GM12878 (cell line): ENCODE data around the gene GALNS. TPM values are rescaled to one million over a fixed set of nuclear protein-coding genes. Genes with fewer than 3 reads are reported as not detected.

Experiments
- ATAC-seq: fragments of 200-7000 bp; cut with Tn5 transposase; 3 replicates; pipeline ENCODE4 v1.9.1; 2020; ENCODE audit warnings: mild to moderate bottlenecking, moderate library complexity
- BruUV-seq: library from RNA; stranded (reverse); fragments of 400-500 nt; replicated peaks from 2 replicates; lab custom pipeline; 2021; lab: Mats Ljungman, UMichigan
- CTCF ChIA-PET: fragments of 300-600 bp; sonication (Branson Sonifier 250); formaldehyde crosslinking; extraction: SDS; loops from one replicate; lab custom pipeline; 2021; ENCODE audit warnings: inconsistent platforms; lab: Yijun Ruan, JAX
- POLR2A ChIA-PET: fragments of 350-600 bp; formaldehyde crosslinking; extraction: SDS; loops from one replicate; lab custom pipeline; 2021; ENCODE audit warnings: inconsistent platforms; lab: Charles Lee
- RAD21 ChIA-PET: fragments of 300-600 bp; sonication (Branson Sonifier 250); formaldehyde crosslinking; loops from one replicate; lab custom pipeline; 2023; ENCODE audit warnings: antibody characterized with exemption; ENCODE audit not compliant: unreplicated experiment; lab: Charles Lee
- SMC1A ChIA-PET: fragments of 300-600 bp; sonication (Branson Sonifier 250); formaldehyde crosslinking; loops from one replicate; lab custom pipeline; 2023; ENCODE audit not compliant: unreplicated experiment, uncharacterized antibody; lab: Charles Lee
- DNase-seq: peaks from one replicate; pipeline ENCODE4 v3.0.0-alpha.2; 2011; ENCODE audit warnings: low read depth, low spot score
- FAIRE-seq: peaks from 3 replicates; lab custom pipeline; 2011; peaks lifted over from hg19 to GRCh38; lab: Jason Lieb, UNC
- H2AFZ ChIP-seq: 2 replicates; pipeline ENCODE4 v1.6.0; 2011; ENCODE audit warnings: low read depth, low read length, control low read depth; ENCODE audit not compliant: control insufficient read depth
- H3K27ac ChIP-seq: 2 replicates; pipeline ENCODE4 v1.5.1; 2011; ENCODE audit warnings: control low read depth; ENCODE audit not compliant: control insufficient read depth, insufficient read depth
- H3K27me3 ChIP-seq, 2 experiments: replicated peaks in 1 of 2; 2 replicates each; pipeline versions ENCODE4 v1.6.0 to v1.6.1; 2011; ENCODE audit warnings: low read length in 1 of 2; ENCODE audit not compliant: control insufficient read depth in 2 of 2, insufficient read depth in 2 of 2
- H3K36me3 ChIP-seq, 2 experiments: 2 replicates each; pipeline ENCODE4 v1.5.1; 2011; ENCODE audit warnings: low read length in 1 of 2; ENCODE audit not compliant: control insufficient read depth in 2 of 2, insufficient read depth in 2 of 2
- H3K4me1 ChIP-seq: 2 replicates; pipeline ENCODE4 v1.6.1; 2011; ENCODE audit warnings: mild to moderate bottlenecking, low read length, moderate library complexity, mixed read lengths; ENCODE audit not compliant: control insufficient read depth, insufficient read depth
- H3K4me2 ChIP-seq: 2 replicates; pipeline ENCODE4 v1.6.0; 2011; ENCODE audit warnings: control low read depth; ENCODE audit not compliant: control insufficient read depth, insufficient read depth
- H3K4me3 ChIP-seq: fragments of 200-600 bp; sonication (generic); 2 replicates; pipeline ENCODE4 v1.5.1; 2016
- H3K79me2 ChIP-seq: 2 replicates; pipeline ENCODE4 v1.6.0; 2011; ENCODE audit warnings: low read length; ENCODE audit not compliant: control insufficient read depth, insufficient read depth
- H3K9ac ChIP-seq: 2 replicates; pipeline ENCODE4 v1.8.0; 2011; ENCODE audit warnings: low read length, control low read depth, mixed read lengths; ENCODE audit not compliant: control insufficient read depth, insufficient read depth
- H3K9me3 ChIP-seq: replicated peaks from 3 replicates; pipeline ENCODE4 v1.5.1; 2011; ENCODE audit warnings: mild to moderate bottlenecking, low read length; ENCODE audit not compliant: control insufficient read depth, insufficient read depth
- H4K20me1 ChIP-seq: 2 replicates; pipeline ENCODE4 v1.6.0; 2011; ENCODE audit not compliant: control insufficient read depth, insufficient read depth
- CBX3 ChIP-seq: fragments of 200-600 bp; sonication (generic); IDR thresholded peaks from 2 replicates; pipeline ENCODE4 v1.6.1; 2016; ENCODE audit warnings: low read depth, borderline replicate concordance
- CBX5 ChIP-seq: sonication (generic); IDR thresholded peaks from 2 replicates; pipeline ENCODE4 v1.6.1; 2016; ENCODE audit warnings: low read depth, moderate library complexity, mild to moderate bottlenecking, inconsistent platforms
- ETV6 ChIP-seq, 2 experiments: fragments of 450-650 bp in 1 of 2; IDR thresholded peaks in 1 of 2; conservative IDR thresholded peaks in 1 of 2; 2 replicates each; pipeline ENCODE4 v1.6.1; 2014; ENCODE audit warnings: antibody characterized with exemption in 1 of 2, borderline replicate concordance in 1 of 2, low read depth in 1 of 2, mild to moderate bottlenecking in 1 of 2, moderate library complexity in 1 of 2
- EZH2 ChIP-seq: IDR thresholded peaks from 2 replicates; pipeline ENCODE4 v1.6.1; 2012; ENCODE audit warnings: low read depth, mild to moderate bottlenecking, control low read depth, inconsistent platforms, low read length, borderline replicate concordance; ENCODE audit not compliant: control insufficient read depth
- KLF5 ChIP-seq: fragments of 450-650 bp; IDR thresholded peaks from 2 replicates; pipeline ENCODE4 v1.6.1; 2014; ENCODE audit warnings: mild to moderate bottlenecking; ENCODE audit not compliant: partially characterized antibody
- NR2C1 ChIP-seq: fragments of 450-650 bp; IDR thresholded peaks from 2 replicates; pipeline ENCODE4 v1.6.1; 2017; ENCODE audit warnings: antibody characterized with exemption, mild to moderate bottlenecking, moderate library complexity
- RFX5 ChIP-seq: IDR thresholded peaks from 2 replicates; pipeline ENCODE4 v1.6.1; 2011; ENCODE audit warnings: low read depth, low read length, improper control_type of control experiment
- SIX5 ChIP-seq: IDR thresholded peaks from 2 replicates; pipeline ENCODE4 v1.6.1; 2011; ENCODE audit warnings: mild to moderate bottlenecking, low read depth, low read length, moderate library complexity; ENCODE audit not compliant: severe bottlenecking
- SMAD5 ChIP-seq: IDR thresholded peaks from 2 replicates; pipeline ENCODE4 v1.6.1; 2016; ENCODE audit warnings: antibody characterized with exemption, low read depth
- STAT3 ChIP-seq: IDR thresholded peaks from 2 replicates; pipeline ENCODE4 v1.6.1; 2011; ENCODE audit warnings: low read depth, low read length, improper control_type of control experiment
- USF1 ChIP-seq: IDR thresholded peaks from 2 replicates; pipeline ENCODE4 v1.6.1; 2011; ENCODE audit warnings: borderline replicate concordance, low read depth, mild to moderate bottlenecking, moderate library complexity, mixed read lengths, low read length; ENCODE audit not compliant: insufficient read depth; ENCODE audit errors: extremely low read length
- USF2 ChIP-seq: IDR thresholded peaks from 2 replicates; pipeline ENCODE4 v1.6.1; 2011; ENCODE audit warnings: low read depth, low read length, improper control_type of control experiment, borderline replicate concordance
- ZNF274 ChIP-seq: IDR thresholded peaks from one replicate; pipeline ENCODE4 v1.8.0; 2011; ENCODE audit not compliant: insufficient read length, insufficient read depth
- WGBS: methylation state at CpG from one replicate; pipeline ENCODE4 v1.1.6; 2016; ENCODE audit warnings: low lambda C conversion rate; ENCODE audit not compliant: insufficient replicate concordance, insufficient coverage; ENCODE audit errors: missing lambda C conversion rate; 5-methylcytosine and 5-hydroxymethylcytosine counted together
- in situ Hi-C: fragments of 300-500 bp; cut with MboI; formaldehyde crosslinking; loops from 9 replicates; pipeline ENCODE4 v1.14.3; 2018; ENCODE audit warnings: mixed read lengths
- intact Hi-C: fragments of 100-400 bp; cut with micrococcal nuclease; formaldehyde crosslinking; loops from one replicate; pipeline ENCODE4 v1.14.2; 2022; ENCODE audit not compliant: unreplicated experiment
- polyA plus RNA-seq, 11 experiments: library from polyadenylated mRNA; depleted of rRNA in 4 of 11; unstranded in 6 of 11; stranded (reverse) in 5 of 11; fragments of >200 nt; fragmentation: Nextera tagmentation in 4 of 11; fragmentation: Illumina TruSeq in 1 of 11; extraction: Ambion mirVana in 4 of 11; extraction: Trizol in 1 of 11; gene quantifications; 1 replicate in 1 of 11; 2 replicates in 10 of 11; pipeline versions ENCODE4 v1.2.1 to v1.2.3, GENCODE V29; 2011 to 2016; ENCODE audit warnings: inconsistent platforms in 2 of 11, missing spikeins in 2 of 11, low read depth in 1 of 11
- total RNA-seq, 4 experiments: library from RNA; depleted of rRNA in 3 of 4; stranded (reverse); fragments of >200 nt in 3 of 4; fragmentation: Illumina TruSeq in 1 of 4; extraction: Trizol in 1 of 4; gene quantifications; 2 replicates each; pipeline versions ENCODE4 v1.2.1 to v1.2.3, GENCODE V29; 2013 to 2021
- TF ChIP-seq, protein P1 (sequence below): IDR thresholded peaks from 2 replicates; pipeline ENCODE4 v1.6.1; 2012; ENCODE audit warnings: low read depth, low read length, improper control_type of control experiment

GALNS gene
- total and polyA plus RNA-seq, 10 of the 15 experiments (the other 5 are each of a cell fraction or from before 2014, with no cell fraction given) = 0.37 to 12.4 (median 5.3) TPM

DNA sequence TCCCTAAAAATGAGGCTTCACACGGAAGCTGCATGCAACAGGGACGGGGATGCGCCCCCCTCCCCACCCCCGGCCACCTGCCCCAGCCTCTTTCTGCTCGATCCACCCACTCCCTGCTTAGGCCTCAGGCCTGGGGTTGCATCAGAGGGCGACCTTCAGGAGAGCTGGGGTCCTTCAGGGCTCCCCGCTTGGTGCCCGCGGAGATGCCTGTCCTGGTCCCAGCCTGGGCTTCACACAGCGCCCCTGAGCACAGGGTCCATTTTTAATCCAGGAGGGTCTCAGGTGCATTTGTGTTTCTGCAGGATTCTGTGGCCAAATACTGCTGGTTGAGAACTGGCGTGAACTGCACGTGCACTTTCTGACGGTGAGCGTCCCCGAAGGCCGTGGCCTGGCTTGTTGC is 37.6 kb downstream of the GALNS start:
- POLR2A ChIA-PET = interaction anchor here (0.7 kb wide), 1 partner anchor 32 kb away, joined by 3 read pairs; no protein-coding TSS in a partner anchor
- H3K79me2 ChIP-seq = no peaks in the 10 kb centered on the region
- no peak overlapping the region for H3K27ac ChIP-seq
- no peaks in the 10 kb centered on the region for H3K4me1 ChIP-seq
- H3K27me3 ChIP-seq = no peaks in the 10 kb centered on the region
- H3K4me2 ChIP-seq = no peak overlapping the region
- no peaks in the 10 kb centered on the region for H3K36me3 ChIP-seq
- no peak for ATAC-seq
- in situ Hi-C loops = no loop called here
- CTCF ChIA-PET = interaction anchor here (0.6 kb wide), 1 partner anchor 48 kb away, joined by 3 read pairs; no protein-coding TSS in a partner anchor
- BruUV-seq = no TSS peak
- no peak overlapping the region for H3K9ac ChIP-seq
- TF ChIP-seq SIX5 (no peak), EZH2 (no peak), RFX5 (no peak), NR2C1 (no peak), KLF5 (no peak), CBX5 (no peak), SMAD5 (no peak), STAT3 (no peak), ZNF274 (no peak), ETV6 (conservative IDR thresholded peaks at IDR 0.05 in 1 of 2, IDR thresholded peaks at IDR 0.05 in 1 of 2; ENCODE audit: borderline replicate concordance in 1 of 2, low read depth in 1 of 2) (no peak), CBX3 (no peak), USF2 (no peak), USF1 (no peak)
- TF ChIP-seq, protein P1, sequence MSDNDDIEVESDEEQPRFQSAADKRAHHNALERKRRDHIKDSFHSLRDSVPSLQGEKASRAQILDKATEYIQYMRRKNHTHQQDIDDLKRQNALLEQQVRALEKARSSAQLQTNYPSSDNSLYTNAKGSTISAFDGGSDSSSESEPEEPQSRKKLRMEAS = no peak
- no peaks in the 10 kb centered on the region for H3K9me3 ChIP-seq
- SMC1A ChIA-PET = interaction anchor here (0.7 kb wide), 1 partner anchor 38 kb away, joined by 3 read pairs; the partner anchor contains the start of genes GALNS and TRAPPC2L
- H2AFZ ChIP-seq = no peak overlapping the region
- WGBS = 84% methylated on average over 12 of the region's 16 CpGs
- no peak overlapping the region for H3K4me3 ChIP-seq
- FAIRE-seq = no peak
- H4K20me1 ChIP-seq = no peaks in the 10 kb centered on the region
- RAD21 ChIA-PET = no interaction called here
- intact Hi-C loops = no loop called here
- DNase-seq = no peak
